Pancreas (tissue), 10 donors: ENCODE measurements around the gene GLG1. TPM values are rescaled to one million over a fixed set of nuclear protein-coding genes. Genes with fewer than 3 reads are reported as not detected.
A peak's percentile ranks its signal among the peaks of the same experiment; 100 is the strongest.

Source experiments
- ATAC-seq, 4 donors: fragments of 200-7000 bp; cut with Tn5 transposase; one replicate each; pipeline versions ENCODE4 v1.8.0 to v1.9.1; 2020; ENCODE audit warnings: mild to moderate bottlenecking in 4 of 4, moderate library complexity in 4 of 4
- DNase-seq, 6 donors: peaks; one replicate each; pipeline ENCODE4 v3.0.0-alpha.2; 2020
- FAIRE-seq: peaks from 2 replicates; lab custom pipeline; 2012; peaks lifted over from hg19 to GRCh38; lab: Jason Lieb, UNC
- H3K27ac ChIP-seq, 4 donors: fragments of 200-600 bp; sonication (generic); 1 replicate in 3 of 4; 2 replicates in 1 of 4; pipeline versions ENCODE4 v1.5.0 to v1.8.0; 2020
- H3K27me3 ChIP-seq, 4 donors: fragments of 200-600 bp; one replicate each; pipeline ENCODE4 v1.8.0; 2021
- H3K36me3 ChIP-seq, 3 donors: fragments of 200-600 bp; sonication (generic) in 1 of 3; one replicate each; pipeline versions ENCODE4 v1.5.0 to v1.8.0; 2020 to 2021
- H3K4me1 ChIP-seq, 3 donors: fragments of 200-600 bp; one replicate each; pipeline ENCODE4 v1.8.0; 2021
- H3K4me3 ChIP-seq, 4 donors: fragments of 200-600 bp; sonication (generic) in 2 of 4; one replicate each; pipeline versions ENCODE4 v1.5.0 to v1.8.0; 2020 to 2021
- H3K9me3 ChIP-seq, 4 donors: fragments of 200-600 bp; one replicate each; pipeline ENCODE4 v1.8.0; 2021
- CTCF ChIP-seq, 4 donors: fragments of 200-600 bp; sonication (generic) in 3 of 4; IDR thresholded peaks; one replicate each; pipeline versions ENCODE4 v1.5.0 to v1.8.0; 2021; ENCODE audit warnings: antibody characterized with exemption in 4 of 4
- WGBS, 2 donors: extraction: QIAGEN DNeasy Blood & Tissue Kit; methylation state at CpG; one replicate each; pipeline ENCODE4 v1.1.7; 2013; 5-methylcytosine and 5-hydroxymethylcytosine counted together
- intact Hi-C, 3 donors: fragments of 100-400 bp; cut with DNase I; formaldehyde crosslinking; loops; one replicate each; pipeline versions ENCODE4 v1.11.1 to v1.14.2; 2022
- polyA plus RNA-seq, 2 donors: library from polyadenylated mRNA; stranded (reverse); fragments of 200-250 nt; gene quantifications; one replicate each; pipeline ENCODE4 v1.2.3, GENCODE V29; 2013
- total RNA-seq, 6 donors: library from RNA; stranded (reverse); fragmentation: NEBNext Ultra II Directional in 4 of 6; extraction: Animal tissue kit (Norgen Biotek cat#: 25700) in 4 of 6; gene quantifications; one replicate each; pipeline versions ENCODE4 v1.2.1 to v1.2.4, GENCODE V29; 2021 to 2023
- donor health status: healthy with polysubstance abuse.
- donor health status: DM: no; HTN: no; CAD: no; lungs with moderate emphysema.
- donor health status: DM: no; HTN: no; CAD: no.
- donor health status: control.
- donor health status: control.
- donor health status: Bipolar disorder and iron deficiency.
- donor health status: DM: yes; HTN: yes; CAD: no.
- donor health status: DM: no; HTN: no; CAD: no.
- donor health status: DM: no; HTN: no; CAD: no.
- donor health status: DM: yes; HTN: yes; CAD: no.

GLG1 gene
- total and polyA plus RNA-seq, 8 donors: 30.6 to 93.2 (median 72.0) TPM

GRCh38 chr16:74562117-74562516 lies 44.8 kb downstream of the GLG1 start:
- no peak for TF ChIP-seq CTCF (IDR thresholded peaks at IDR 0.05)
- no peak for DNase-seq
- no peak for ATAC-seq
- no peak overlapping the region for H3K27ac ChIP-seq
- intact Hi-C loops: no loop called here
- H3K4me1 ChIP-seq: peaks cover 6 to 12% (median 9%) of the 10 kb centered on the region in 3 donors
- H3K4me3 ChIP-seq: no peak overlapping the region
- no peaks in the 10 kb centered on the region for H3K9me3 ChIP-seq
- FAIRE-seq: no peak
- H3K27me3 ChIP-seq: no peaks in the 10 kb centered on the region
- 76 to 92% methylated on average over 1 of the region's 1 CpG for WGBS, 2 donors
- H3K36me3 ChIP-seq: no peaks in the 10 kb centered on the region

GRCh38 chr16:74561626-74562025 lies 45.3 kb downstream of the GLG1 start:
- WGBS, 2 donors: 85 to 88% methylated on average over 2 of the region's 2 CpGs
- intact Hi-C loops: no loop called here
- no peak for DNase-seq
- H3K36me3 ChIP-seq: no peaks in the 10 kb centered on the region
- H3K4me1 ChIP-seq: peaks cover 6 to 12% (median 6%) of the 10 kb centered on the region in 3 donors
- H3K27me3 ChIP-seq: no peaks in the 10 kb centered on the region
- H3K27ac ChIP-seq: no peak overlapping the region
- ATAC-seq: no peak
- no peak for FAIRE-seq
- H3K9me3 ChIP-seq: no peaks in the 10 kb centered on the region
- no peak overlapping the region for H3K4me3 ChIP-seq
- no peak for TF ChIP-seq CTCF (IDR thresholded peaks at IDR 0.05)

GRCh38 chr16:74560912-74561311 lies 46.0 kb downstream of the GLG1 start:
- intact Hi-C loops: no loop called here
- Histone ChIP-seq H3K27ac (no peak overlapping the region), H3K36me3 (no peaks in the 10 kb centered on the region), H3K27me3 (no peaks in the 10 kb centered on the region), H3K4me3 (no peak overlapping the region), H3K4me1 (peaks cover 5 to 12% (median 6%) of the 10 kb centered on the region in 3 donors), H3K9me3 (no peaks in the 10 kb centered on the region)
- no peak for DNase-seq
- no peak for TF ChIP-seq CTCF (IDR thresholded peaks at IDR 0.05)
- 63 to 74% methylated on average over 3 of the region's 3 CpGs for WGBS, 2 donors
- FAIRE-seq: no peak
- ATAC-seq: peak in 2 of 4 donors; percentile 31 to 47

GRCh38 chr16:74558873-74559272 lies 48.0 kb downstream of the GLG1 start:
- H3K27ac ChIP-seq: no peak overlapping the region
- intact Hi-C loops: no loop called here
- no peak overlapping the region for H3K4me3 ChIP-seq
- H3K9me3 ChIP-seq: no peaks in the 10 kb centered on the region
- ATAC-seq (no peak), FAIRE-seq (no peak), DNase-seq (no peak)
- peaks cover 0 to 7% (median under 1%) of the 10 kb centered on the region in 3 donors for H3K4me1 ChIP-seq
- WGBS, 2 donors: 80% methylated on average over 4 of the region's 4 CpGs
- H3K27me3 ChIP-seq: no peaks in the 10 kb centered on the region
- TF ChIP-seq CTCF (IDR thresholded peaks at IDR 0.05): no peak
- H3K36me3 ChIP-seq: no peaks in the 10 kb centered on the region

GRCh38 chr16:74557275-74557674 lies 49.6 kb downstream of the GLG1 start:
- intact Hi-C loops: no loop called here
- Histone ChIP-seq H3K36me3 (no peaks in the 10 kb centered on the region), H3K9me3 (no peaks in the 10 kb centered on the region), H3K4me3 (no peak overlapping the region), H3K27ac (no peak overlapping the region), H3K4me1 (peaks cover 0 to 4% (median 0%) of the 10 kb centered on the region in 3 donors), H3K27me3 (no peaks in the 10 kb centered on the region)
- 63 to 72% methylated on average over 1 of the region's 1 CpG for WGBS, 2 donors
- DNase-seq (no peak), FAIRE-seq (no peak), ATAC-seq (peak in 2 of 4 donors; percentile 22 to 24)
- TF ChIP-seq CTCF (IDR thresholded peaks at IDR 0.05): no peak
